Activated B cell treated with CpG ODN at 0.5 μM for 24 hours (primary cell): ENCODE results near the gene CCDC85B. TPM values are rescaled to one million over a fixed set of nuclear protein-coding genes. Genes with fewer than 3 reads are reported as not detected.

Experiments used
- ATAC-seq: fragments of 200-7000 bp; cut with Tn5 transposase; one replicate; pipeline ENCODE4 v1.10.0; 2021; ENCODE audit warnings: low read depth, mild to moderate bottlenecking, moderate library complexity
- CTCF ChIA-PET: fragments of 350-600 bp; sonication (Branson Sonifier 250); formaldehyde crosslinking; loops from one replicate; lab custom pipeline; 2021; ENCODE audit warnings: antibody characterized with exemption; lab: Charles Lee
- POLR2A ChIA-PET: fragments of 350-600 bp; sonication (Branson Sonifier 250); formaldehyde crosslinking; loops from one replicate; lab custom pipeline; 2021; ENCODE audit warnings: antibody characterized with exemption; lab: Charles Lee
- DNase-seq: peaks from one replicate; pipeline ENCODE4 v3.0.0; 2022
- H3K27ac Mint-ChIP-seq: one replicate; pipeline ENCODE4 v1.8.0; 2020; ENCODE audit warnings: mixed read lengths
- H3K27me3 Mint-ChIP-seq: one replicate; pipeline ENCODE4 v1.8.0; 2021; ENCODE audit warnings: mixed read lengths
- H3K36me3 Mint-ChIP-seq: one replicate; pipeline ENCODE4 v1.8.0; 2021; ENCODE audit warnings: low read depth, mixed read lengths
- H3K4me1 Mint-ChIP-seq: one replicate; pipeline ENCODE4 v1.8.0; 2021; ENCODE audit warnings: mixed read lengths
- H3K4me3 Mint-ChIP-seq: one replicate; pipeline ENCODE4 v1.8.0; 2020; ENCODE audit warnings: mild to moderate bottlenecking, mixed read lengths
- H3K9me3 Mint-ChIP-seq: one replicate; pipeline ENCODE4 v1.8.0; 2020; ENCODE audit warnings: mixed read lengths
- CTCF ChIP-seq: fragments of 200-600 bp; IDR thresholded peaks from one replicate; pipeline ENCODE4 v1.8.0; 2022; ENCODE audit warnings: antibody characterized with exemption, mild to moderate bottlenecking
- intact Hi-C: fragments of 100-400 bp; cut with micrococcal nuclease; formaldehyde crosslinking; loops from one replicate; pipeline ENCODE4 v1.15.1; 2024
- total RNA-seq: library from RNA; stranded (reverse); gene quantifications from 2 replicates; pipeline ENCODE4 v1.2.3, GENCODE V29; 2022

Gene CCDC85B
- total RNA-seq, 1 donor from 2014 or later: 21.6 TPM

- no peaks in the 10 kb centered on the region for H3K27me3 Mint-ChIP-seq
- peaks cover 57% of the 10 kb centered on the region for H3K4me1 Mint-ChIP-seq
- CTCF ChIA-PET: interaction anchor here (1.5 to 2.7 kb wide), 2 partner anchors 8 to 33 kb away, joined by 3 to 17 read pairs; partner anchors contain the start of gene MUS81
- POLR2A ChIA-PET: interaction anchor here (0.6 to 11.8 kb wide), 7 partner anchors 8 to 778 kb away, joined by 4 to 340 read pairs (median 11); partner anchors contain the start of genes C11orf68, CFL1, MUS81 and SART1
- DNase-seq: no peak
- TF ChIP-seq CTCF: no peak
- H3K27ac Mint-ChIP-seq: peak overlapping the region; percentile 86
- intact Hi-C loops: no loop called here
- peaks cover 5% of the 10 kb centered on the region for H3K36me3 Mint-ChIP-seq
- H3K4me3 Mint-ChIP-seq: peak overlapping the region; percentile 79
- H3K9me3 Mint-ChIP-seq: no peaks in the 10 kb centered on the region
- no peak for ATAC-seq
These were observed 2.3 kb downstream of the CCDC85B start for GRCh38 chr11:65892661-65893317.

GRCh38 chr11:65894034-65894591, 3.6 kb downstream of the CCDC85B start:
- ATAC-seq (no peak), DNase-seq (no peak)
- peaks cover 46% of the 10 kb centered on the region for H3K4me1 Mint-ChIP-seq
- H3K4me3 Mint-ChIP-seq: peak overlapping the region; percentile 78
- peak overlapping the region; percentile 86 for H3K27ac Mint-ChIP-seq
- POLR2A ChIA-PET: interaction anchor here (0.9 to 11.8 kb wide), 17 partner anchors 8 to 471 kb away, joined by 3 to 340 read pairs (median 4); partner anchors contain the start of genes C11orf68, CFL1, KAT5 and MUS81
- CTCF ChIA-PET: interaction anchor here (0.6 to 2.7 kb wide), 2 partner anchors 9 to 35 kb away, joined by 3 to 17 read pairs; no protein-coding TSS in a partner anchor
- H3K9me3 Mint-ChIP-seq: no peaks in the 10 kb centered on the region
- H3K27me3 Mint-ChIP-seq: no peaks in the 10 kb centered on the region
- no peak for TF ChIP-seq CTCF
- intact Hi-C loops: no loop called here
- no peaks in the 10 kb centered on the region for H3K36me3 Mint-ChIP-seq

- no peak overlapping the region for H3K27ac Mint-ChIP-seq
- ATAC-seq (no peak), DNase-seq (no peak)
- no peak for TF ChIP-seq CTCF
- H3K36me3 Mint-ChIP-seq: no peaks in the 10 kb centered on the region
- intact Hi-C loops: no loop called here
- CTCF ChIA-PET: interaction anchor here (1.2 kb wide), 1 partner anchor 7 kb away, joined by 3 read pairs; the partner anchor contains the start of gene FIBP
- H3K4me3 Mint-ChIP-seq: no peak overlapping the region
- H3K9me3 Mint-ChIP-seq: no peaks in the 10 kb centered on the region
- H3K4me1 Mint-ChIP-seq: peaks cover 37% of the 10 kb centered on the region
- H3K27me3 Mint-ChIP-seq: peaks cover under 1% of the 10 kb centered on the region
- POLR2A ChIA-PET: interaction anchor here (0.7 to 2.9 kb wide), 6 partner anchors 7 to 32 kb away, joined by 4 to 17 read pairs (median 5); partner anchors contain the start of genes C11orf68, DRAP1 and FIBP
These were observed 5.1 kb downstream of the CCDC85B start for GRCh38 chr11:65895482-65895981.

GRCh38 chr11:65896034-65896999, 5.8 kb downstream of the CCDC85B start:
- no peaks in the 10 kb centered on the region for H3K9me3 Mint-ChIP-seq
- intact Hi-C loops: no loop called here
- no peak for DNase-seq
- ATAC-seq: no peak
- H3K36me3 Mint-ChIP-seq: no peaks in the 10 kb centered on the region
- TF ChIP-seq CTCF: no peak
- H3K27me3 Mint-ChIP-seq: peaks cover 2% of the 10 kb centered on the region
- CTCF ChIA-PET: interaction anchor here (1.2 to 2.7 kb wide), 2 partner anchors 8 to 11 kb away, joined by 3 to 10 read pairs; partner anchors contain the start of gene FIBP
- H3K27ac Mint-ChIP-seq: peak overlapping the region; percentile 0
- H3K4me3 Mint-ChIP-seq: no peak overlapping the region
- peaks cover 44% of the 10 kb centered on the region for H3K4me1 Mint-ChIP-seq
- POLR2A ChIA-PET: interaction anchor here (1.7 to 2.2 kb wide), 2 partner anchors 8 to 23 kb away, joined by 5 to 17 read pairs; partner anchors contain the start of genes C11orf68, DRAP1 and FIBP
